A549 (cell line): ENCODE data around the gene PTPN14. TPM values are rescaled to one million over a fixed set of nuclear protein-coding genes. Genes with fewer than 3 reads are reported as not detected.
A peak's percentile ranks its signal among the peaks of the same experiment; 100 is the strongest.

Source experiments
- ATAC-seq, 2 experiments: fragments of 200-7000 bp in 1 of 2; fragments of >200 bp in 1 of 2; cut with Nextera tagmentation in 1 of 2; cut with Tn5 transposase in 1 of 2; 3 replicates each; pipeline versions ENCODE4 v1.8.0 to v1.9.1; 2018 to 2020; ENCODE audit warnings: mild to moderate bottlenecking in 1 of 2, moderate library complexity in 1 of 2
- CTCF ChIA-PET: fragments of 300-600 bp; sonication (Branson Sonifier 250); formaldehyde crosslinking; extraction: SDS; loops from one replicate; lab custom pipeline; 2021; ENCODE audit warnings: antibody characterized with exemption, inconsistent platforms; lab: Yijun Ruan, JAX
- POLR2A ChIA-PET: fragments of 350-600 bp; formaldehyde crosslinking; extraction: SDS; loops from one replicate; lab custom pipeline; 2021; ENCODE audit warnings: antibody characterized with exemption, inconsistent platforms; lab: Yijun Ruan, JAX
- DNase-seq, 2 experiments: peaks; one replicate each; pipeline versions ENCODE4 v3.0.0 to v3.0.0-alpha.2; 2011 to 2016; ENCODE audit warnings: low read depth in 1 of 2, low spot score in 1 of 2
- FAIRE-seq: peaks from 2 replicates; lab custom pipeline; 2011; peaks lifted over from hg19 to GRCh38; lab: Jason Lieb, UNC
- H3K27ac ChIP-seq, 2 experiments: fragments of >200 bp; sonication (Bioruptor Twin); formaldehyde crosslinking; 3 replicates each; pipeline ENCODE4 v1.5.1; 2016 to 2017
- H3K4me1 ChIP-seq: fragments of >200 bp; sonication (Bioruptor Twin); formaldehyde crosslinking; 3 replicates; pipeline ENCODE4 v1.6.1; 2016
- H3K4me2 ChIP-seq: fragments of >200 bp; sonication (Bioruptor Twin); formaldehyde crosslinking; 3 replicates; pipeline ENCODE4 v1.6.1; 2016
- H3K4me3 ChIP-seq: fragments of >200 bp; sonication (Bioruptor Twin); formaldehyde crosslinking; 3 replicates; pipeline ENCODE4 v1.5.1; 2016
- H3K9me3 ChIP-seq: fragments of >200 bp; sonication (Bioruptor Twin); formaldehyde crosslinking; 3 replicates; pipeline ENCODE4 v1.6.1; 2016
- CEBPB ChIP-seq, 2 experiments: fragments of >200 bp in 1 of 2; sonication (Bioruptor Twin) in 1 of 2; formaldehyde crosslinking in 1 of 2; IDR thresholded peaks; 2 replicates each; pipeline ENCODE4 v1.6.1; 2012 to 2016
- CHD2 ChIP-seq: fragments of 150-350 bp; IDR thresholded peaks from 2 replicates; pipeline ENCODE4 v1.6.1; 2014; ENCODE audit warnings: low read length; ENCODE audit not compliant: partially characterized antibody
- ESRRA ChIP-seq: fragments of 150-350 bp; IDR thresholded peaks from 2 replicates; pipeline ENCODE4 v1.6.1; 2014; ENCODE audit warnings: mild to moderate bottlenecking, low read length, borderline replicate concordance
- FOSL2 ChIP-seq, 2 experiments: fragments of 450-650 bp in 1 of 2; fragments of >200 bp in 1 of 2; sonication (Bioruptor Twin) in 1 of 2; formaldehyde crosslinking; IDR thresholded peaks; 2 replicates each; pipeline versions ENCODE4 v1.5.0 to v1.6.1; 2016 to 2020; ENCODE audit warnings: mild to moderate bottlenecking in 1 of 2, moderate library complexity in 1 of 2
- FOXS1 ChIP-seq: fragments of 250-450 bp; sonication (Bioruptor Pico); IDR thresholded peaks from 2 replicates; pipeline ENCODE4 v1.5.0; 2020; ENCODE audit warnings: mild to moderate bottlenecking, moderate library complexity
- GATA3 ChIP-seq: IDR thresholded peaks from 2 replicates; pipeline ENCODE4 v1.6.1; 2012; ENCODE audit warnings: borderline replicate concordance
- HDAC2 ChIP-seq: fragments of 200-600 bp; sonication (generic); IDR thresholded peaks from 2 replicates; pipeline ENCODE4 v1.6.1; 2016
- HMGXB4 ChIP-seq: fragments of 250-450 bp; sonication (Bioruptor Pico); IDR thresholded peaks from 2 replicates; pipeline ENCODE4 v1.5.0; 2021; ENCODE audit warnings: mild to moderate bottlenecking, moderate library complexity, borderline replicate concordance
- HOXA7 ChIP-seq: fragments of 250-450 bp; sonication (Bioruptor Pico); IDR thresholded peaks from 2 replicates; pipeline ENCODE4 v1.5.0; 2020; ENCODE audit warnings: mild to moderate bottlenecking, moderate library complexity
- KDM1A ChIP-seq: fragments of 200-600 bp; sonication (generic); IDR thresholded peaks from 2 replicates; pipeline ENCODE4 v1.6.1; 2016; ENCODE audit warnings: low read depth, mild to moderate bottlenecking
- KDM5A ChIP-seq: fragments of 200-600 bp; sonication (generic); IDR thresholded peaks from 2 replicates; pipeline ENCODE4 v1.6.1; 2016; ENCODE audit warnings: antibody characterized with exemption, mild to moderate bottlenecking
- MAFK ChIP-seq: fragments of 450-650 bp; IDR thresholded peaks from 2 replicates; pipeline ENCODE4 v1.6.1; 2014; ENCODE audit not compliant: partially characterized antibody
- MAX ChIP-seq: IDR thresholded peaks from 2 replicates; pipeline ENCODE4 v1.6.1; 2012
- NFE2L2 ChIP-seq: fragments of 150-350 bp; conservative IDR thresholded peaks from 2 replicates; pipeline ENCODE4 v1.6.1; 2014; ENCODE audit warnings: low read length
- NPAS2 ChIP-seq: fragments of 250-450 bp; sonication (Bioruptor Pico); IDR thresholded peaks from 2 replicates; pipeline ENCODE4 v1.8.0; 2022; ENCODE audit warnings: mild to moderate bottlenecking, moderate library complexity, borderline replicate concordance
- REST ChIP-seq: fragments of 200-600 bp; sonication (generic); IDR thresholded peaks from 2 replicates; pipeline ENCODE4 v1.6.1; 2016; ENCODE audit warnings: antibody characterized with exemption, mild to moderate bottlenecking, moderate library complexity
- TFCP2L1 ChIP-seq: fragments of 250-450 bp; sonication (Bioruptor Pico); IDR thresholded peaks from 2 replicates; pipeline ENCODE4 v1.5.0; 2021; ENCODE audit warnings: mild to moderate bottlenecking
- TP53 ChIP-seq: fragments of 250-450 bp; sonication (Bioruptor Pico); IDR thresholded peaks from 2 replicates; pipeline ENCODE4 v1.5.0; 2021; ENCODE audit warnings: mild to moderate bottlenecking, moderate library complexity
- USF2 ChIP-seq: fragments of 450-650 bp; IDR thresholded peaks from 2 replicates; pipeline ENCODE4 v1.6.1; 2014; ENCODE audit warnings: antibody characterized with exemption
- ZC3H11A ChIP-seq: fragments of 450-650 bp; IDR thresholded peaks from 2 replicates; pipeline ENCODE4 v1.6.1; 2014; ENCODE audit warnings: antibody characterized with exemption, mild to moderate bottlenecking
- ZFP36 ChIP-seq: fragments of 450-650 bp; IDR thresholded peaks from 2 replicates; pipeline ENCODE4 v1.6.1; 2014; ENCODE audit warnings: borderline replicate concordance; ENCODE audit not compliant: partially characterized antibody
- WGBS: methylation state at CpG from one replicate; pipeline ENCODE4 v1.1.6; 2017; ENCODE audit errors: missing lambda C conversion rate; 5-methylcytosine and 5-hydroxymethylcytosine counted together
- polyA plus RNA-seq, 4 experiments: library from polyadenylated mRNA; depleted of rRNA in 3 of 4; stranded (reverse); fragments of >200 nt; fragmentation: RNase III in 1 of 4; extraction: RNeasy Plus Mini Kit Qiagen cat#74134 plus additional on column Dnase treatment in 1 of 4; gene quantifications; 2 replicates in 3 of 4; 3 replicates in 1 of 4; pipeline ENCODE4 v1.2.3, GENCODE V29; 2011 to 2017

The PTPN14 gene
- polyA plus RNA-seq, 2 of the 4 experiments (the other 2 are of a cell fraction), result 9.2 to 10.0 TPM

GRCh38 chr1:214435867-214436266 lies 115.5 kb downstream of the PTPN14 start:
- CTCF ChIA-PET, result no interaction called here
- H3K4me2 ChIP-seq, result no peak overlapping the region
- peaks cover 33% of the 10 kb centered on the region for H3K4me1 ChIP-seq
- FAIRE-seq (no peak), ATAC-seq (no peak), DNase-seq (no peak)
- no peak overlapping the region for H3K4me3 ChIP-seq
- POLR2A ChIA-PET, result no interaction called here
- 91% methylated on average over 4 of the region's 4 CpGs for WGBS
- H3K9me3 ChIP-seq, result no peaks in the 10 kb centered on the region
- H3K27ac ChIP-seq, result no peak overlapping the region
- TF ChIP-seq HDAC2 (0 out of 2 replicates have a peak, but pooled peaks have one; percentile 20), ZFP36 (no peak), KDM5A (no peak), KDM1A (peak; percentile 52; the same call in 1 of the 2 replicates)

GRCh38 chr1:214432245-214432644 lies 119.2 kb downstream of the PTPN14 start:
- DNase-seq (no peak), FAIRE-seq (no peak), ATAC-seq (no peak)
- CTCF ChIA-PET, result interaction anchor here (1.0 kb wide), 1 partner anchor 84 kb away, joined by 3 read pairs; no protein-coding TSS in a partner anchor
- no peak overlapping the region for H3K4me2 ChIP-seq
- no peak overlapping the region for H3K4me3 ChIP-seq
- no peak overlapping the region for H3K27ac ChIP-seq
- TF ChIP-seq MAFK (peak; percentile 59), HOXA7 (CRISPR knock-in tag) (no peak)
- WGBS, result 79% methylated on average over 1 of the region's 1 CpG
- POLR2A ChIA-PET, result no interaction called here
- H3K4me1 ChIP-seq, result peaks cover 4% of the 10 kb centered on the region; the same call in 2 of the 3 replicates
- no peaks in the 10 kb centered on the region for H3K9me3 ChIP-seq

- Histone ChIP-seq H3K4me2 (no peak overlapping the region), H3K9me3 (no peaks in the 10 kb centered on the region)
- ATAC-seq, result no peak
- FAIRE-seq, result no peak
- 88% methylated on average over 9 of the region's 9 CpGs for WGBS
- DNase-seq, result no peak
- POLR2A ChIA-PET, result no interaction called here
- TF ChIP-seq NPAS2 (CRISPR knock-in tag), result no peak
- no peak for TF ChIP-seq FOSL2 (IDR thresholded peaks at IDR 0.05)
- no peak for TF ChIP-seq FOSL2 (CRISPR knock-in tag; IDR thresholded peaks at IDR 0.05)
- no peak for TF ChIP-seq FOXS1 (CRISPR knock-in tag)
- no peak for TF ChIP-seq GATA3
- no peak for TF ChIP-seq NFE2L2
- peak; percentile 89 for TF ChIP-seq MAFK
- TF ChIP-seq, all 56 proteins: peak for 1
- peaks cover 4% of the 10 kb centered on the region; the same call in 2 of the 3 replicates for H3K4me1 ChIP-seq
- no peak overlapping the region for H3K27ac ChIP-seq
- CTCF ChIA-PET, result no interaction called here
- H3K4me3 ChIP-seq, result no peak overlapping the region
Measured at GRCh38 chr1:214429951-214430770, 121.2 kb downstream of the PTPN14 start.

- FAIRE-seq (no peak), DNase-seq (peak in 1 of 2 experiments; percentile 49), ATAC-seq (peak; percentile 43 to 80; a peak in 5 of 6 replicates)
- H3K4me1 ChIP-seq, result peaks cover 4% of the 10 kb centered on the region; the same call in 2 of the 3 replicates
- 62% methylated on average over 7 of the region's 7 CpGs for WGBS
- no peaks in the 10 kb centered on the region for H3K9me3 ChIP-seq
- peak overlapping the region in 1 of 2 experiments; percentile 48; a peak in 3 of 6 replicates for H3K27ac ChIP-seq
- no peak overlapping the region for H3K4me3 ChIP-seq
- peak overlapping the region; percentile 8; the same call in 1 of the 3 replicates for H3K4me2 ChIP-seq
- ChIA-PET CTCF (interaction anchor here (0.9 to 1.1 kb wide), 3 partner anchors 11 to 166 kb away, joined by 3 read pairs; no protein-coding TSS in a partner anchor), POLR2A (interaction anchor here (1.3 kb wide), 1 partner anchor 123 kb away, joined by 5 read pairs; the partner anchor contains the start of gene PTPN14)
- TF ChIP-seq CEBPB (IDR thresholded peaks at IDR 0.05) (no peak), HMGXB4 (CRISPR knock-in tag) (no peak), TP53 (CRISPR knock-in tag) (no peak), REST (no peak), CHD2 (no peak), TFCP2L1 (CRISPR knock-in tag) (no peak), NPAS2 (CRISPR knock-in tag) (no peak), ESRRA (no peak), NFE2L2 (no peak), ZC3H11A (no peak), MAX (no peak), USF2 (no peak)
Measured at GRCh38 chr1:214427871-214428277, 123.5 kb downstream of the PTPN14 start.
